Urothelium cell line (cell line): Measurements from ENCODE around the gene SLC9A5.
A peak's percentile ranks its signal among the peaks of the same experiment; 100 is the strongest.

Source experiments
- DNase-seq: peaks from one replicate; pipeline ENCODE4 v3.0.0; 2011; ENCODE audit warnings: low spot score, mixed read lengths
- FAIRE-seq: peaks from 2 replicates; lab custom pipeline; 2011; peaks lifted over from hg19 to GRCh38; lab: Jason Lieb, UNC

SLC9A5 gene

DNA sequence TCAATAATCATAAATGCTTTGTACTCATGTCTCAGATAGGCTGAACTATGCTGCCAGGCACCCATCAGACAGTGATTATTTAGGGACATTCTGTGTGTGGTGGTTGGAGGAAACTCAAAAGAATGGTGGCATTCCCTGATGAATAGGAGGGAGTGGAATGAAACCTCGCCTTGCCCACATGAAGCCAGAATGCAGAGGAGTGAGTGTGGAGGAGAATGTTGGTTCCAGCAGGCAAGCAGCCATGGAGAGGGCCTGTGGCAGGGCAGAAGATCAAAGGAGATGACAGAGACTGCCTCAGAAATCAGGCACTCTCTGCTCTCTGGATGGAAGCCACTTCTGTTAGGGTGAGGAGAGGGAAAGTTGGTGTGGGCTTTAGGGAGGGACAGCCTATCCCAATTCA, 55.2 kb downstream of the SLC9A5 start:
- DNase-seq = no peak
- FAIRE-seq = no peak

DNA sequence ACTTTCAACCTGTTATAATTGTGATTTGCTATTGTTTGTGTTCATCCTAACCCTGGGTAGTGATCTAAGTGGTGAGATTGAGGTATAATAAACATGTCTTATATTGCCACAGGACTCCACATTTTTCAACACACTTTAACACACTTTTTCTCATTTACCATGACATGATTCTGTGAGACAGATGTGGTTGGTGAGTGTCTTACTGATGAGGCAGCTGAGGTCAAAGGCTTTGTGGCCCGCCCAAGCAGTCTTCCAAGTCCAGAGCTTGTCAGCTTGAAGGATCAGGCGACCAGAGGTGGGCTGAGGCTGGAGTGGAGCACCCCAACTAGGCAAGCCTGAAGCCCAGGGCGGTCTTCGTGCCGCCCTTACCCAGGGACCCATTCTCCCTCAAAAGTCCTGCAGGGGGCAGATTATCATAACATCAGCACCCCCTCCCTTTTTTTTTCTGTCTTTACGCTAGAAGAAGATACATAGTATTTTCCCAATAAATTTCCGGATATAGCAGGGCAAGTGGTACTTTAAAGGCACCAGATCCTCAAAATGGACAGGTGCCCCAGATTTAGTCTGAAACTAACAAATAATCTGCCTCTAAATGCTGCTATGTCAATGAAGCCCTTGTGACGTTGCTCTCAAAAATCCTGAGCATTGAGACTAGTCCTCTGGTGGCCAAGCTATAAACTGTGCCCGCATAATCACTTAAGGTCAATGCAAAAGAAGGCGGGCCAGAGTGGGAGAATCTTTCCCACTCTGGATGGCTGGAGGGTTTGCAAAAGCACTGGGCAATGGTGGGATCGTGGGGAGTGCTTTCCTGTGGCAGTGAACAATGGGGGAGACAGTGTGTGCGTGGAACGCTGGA, 56.7 kb downstream of the SLC9A5 start:
- DNase-seq (no peak), FAIRE-seq (no peak)

DNA sequence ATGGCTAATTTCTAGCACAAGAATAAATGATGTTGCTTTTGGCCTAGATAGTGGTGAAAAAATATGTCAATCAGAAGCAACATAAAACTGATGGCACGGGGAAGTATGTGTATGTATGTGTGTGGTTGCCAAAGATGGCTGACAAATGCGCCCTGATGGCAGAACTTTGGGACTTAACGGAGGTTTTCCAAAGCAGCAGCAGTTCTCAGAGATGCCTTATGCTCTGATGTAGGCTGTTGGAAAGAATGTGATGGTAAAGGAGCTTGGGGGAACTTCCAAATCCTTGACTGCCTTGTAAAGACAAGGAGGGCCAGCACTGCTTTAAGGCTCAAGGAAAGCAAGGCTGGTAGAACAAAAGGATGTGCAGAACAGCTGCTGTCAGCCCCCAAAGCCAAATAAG, 61.8 kb downstream of the SLC9A5 start:
- DNase-seq (no peak), FAIRE-seq (no peak)

DNA sequence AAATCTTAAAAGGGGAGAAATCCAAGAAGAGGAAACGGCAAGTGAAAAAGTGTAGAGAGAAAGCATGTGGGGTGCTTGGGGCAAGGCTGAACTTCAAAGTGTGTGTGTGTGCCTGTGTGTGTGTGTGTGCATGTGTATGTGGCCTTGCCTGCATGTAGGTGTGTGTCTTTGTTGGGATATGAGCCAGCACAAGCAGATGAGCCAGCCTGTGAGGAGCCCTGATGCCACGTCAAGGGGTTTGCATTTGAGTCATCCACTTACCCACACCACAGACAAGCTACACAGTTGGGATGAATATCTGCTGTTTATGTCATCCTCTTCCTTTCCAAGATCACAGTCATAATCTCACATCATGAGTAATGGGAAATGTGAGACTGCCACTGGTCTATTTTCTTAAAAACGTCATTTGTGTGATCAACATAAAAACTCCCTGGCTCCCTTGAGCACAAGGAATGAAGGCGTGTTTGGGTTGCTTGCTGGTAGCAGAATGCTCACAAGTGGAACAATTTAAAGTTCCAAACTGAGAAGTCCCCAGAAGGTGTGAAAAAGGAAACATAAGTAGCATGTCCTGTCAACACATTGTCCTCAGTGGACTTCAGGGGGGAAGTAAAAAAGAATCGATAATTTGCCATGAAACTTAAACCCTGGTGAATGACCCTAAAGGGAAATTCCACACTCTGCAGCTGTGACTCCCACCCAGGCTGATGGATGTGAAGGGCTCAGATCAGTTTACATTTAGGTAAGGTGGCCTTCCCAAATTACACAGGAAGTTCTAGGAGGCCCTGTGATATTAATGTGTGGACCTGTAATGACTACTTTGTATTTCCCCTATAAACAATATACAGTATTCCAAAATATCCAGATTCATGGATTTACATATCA, 63.1 kb downstream of the SLC9A5 start:
- FAIRE-seq (no peak), DNase-seq (peak; percentile 91)

DNA sequence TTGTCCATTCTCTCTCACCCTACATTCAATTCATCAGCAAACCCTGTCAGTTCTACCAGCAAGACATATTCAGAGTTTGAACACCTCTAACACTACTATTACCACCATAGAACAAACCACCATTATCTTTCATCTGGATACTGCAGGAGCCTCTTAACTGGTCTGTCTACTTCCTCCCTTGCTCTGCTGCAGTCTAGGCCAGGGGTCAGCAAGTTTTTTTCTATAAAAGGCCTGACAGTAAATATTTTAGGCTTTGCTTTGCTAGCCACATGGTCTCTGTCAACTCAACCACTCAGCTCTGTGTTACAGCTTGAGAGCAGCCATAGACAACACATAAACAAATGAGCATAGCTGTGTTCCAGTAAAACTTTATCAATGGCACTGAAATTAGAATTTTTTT, 63.9 kb downstream of the SLC9A5 start:
- FAIRE-seq (no peak), DNase-seq (no peak)

DNA sequence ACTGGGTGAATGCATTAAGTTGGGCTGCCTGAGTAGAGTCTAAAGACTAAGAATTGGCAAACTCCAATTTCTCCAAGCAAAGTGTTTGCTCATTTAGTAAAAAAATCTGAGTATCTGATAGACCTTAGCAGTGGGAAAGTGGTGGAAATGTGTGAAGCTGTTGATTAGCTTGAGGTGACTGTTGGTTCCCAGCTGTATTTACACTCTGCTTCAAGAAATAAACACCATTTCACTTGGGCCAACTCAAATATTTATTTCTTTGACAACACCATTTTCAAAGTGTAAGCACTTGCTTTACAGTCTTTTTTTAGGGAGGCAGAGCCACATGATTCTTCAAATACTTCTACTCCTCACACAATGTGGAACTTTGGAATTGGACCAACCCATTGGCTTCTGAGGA, 69.1 kb downstream of the SLC9A5 start:
- no peak for FAIRE-seq

More for the DNA sequence above, 69.1 kb downstream of the SLC9A5 start:
- no peak for DNase-seq
